Measurements from ENCODE around the gene LRP5. TPM values are rescaled to one million over a fixed set of nuclear protein-coding genes. Genes with fewer than 3 reads are reported as not detected.
"Not testable (repeated sequence)": the region's sequence is repeated elsewhere in the genome, so short reads cannot be mapped to it uniquely, and the experiment has no call there.

Gene LRP5
- total and polyA plus RNA-seq, 4 experiments from 2014 or later, result 0.61 to 1.9 (median 1.4) TPM; not detected in 1

GRCh38 chr11:68445531-68446035 lies 133.2 kb downstream of the LRP5 start:
- POLR2A ChIA-PET (ENCODE audit: partially characterized antibody), result no interaction called here
- Mint-ChIP-seq H3K27me3 (no peaks in the 10 kb centered on the region), H3K4me1 (peaks cover 0 to 5% (median 4%) of the 10 kb centered on the region in 4 donors), H3K36me3 (no peaks in the 10 kb centered on the region), H3K27ac (no peak overlapping the region), H3K4me3 (no peak overlapping the region), H3K9me3 (peaks cover 0 to 1% (median 0%) of the 10 kb centered on the region in 8 donors)
- H3K36me3 ChIP-seq (ENCODE audit: insufficient read depth, low read length), result no peaks in the 10 kb centered on the region
- no peak overlapping the region for H3K27ac ChIP-seq (ENCODE audit: low read depth, low read length)
- CTCF ChIA-PET (ENCODE audit: partially characterized antibody), result no interaction called here
- H3K4me1 ChIP-seq (ENCODE audit: insufficient read depth, low read length), result peaks cover 6% of the 10 kb centered on the region
- intact Hi-C loops (cut with micrococcal nuclease), result no loop called here
- H3K4me3 ChIP-seq (ENCODE audit: low read length in 2 of 2), result no peak overlapping the region
- no peak for DNase-seq
- H3K27me3 ChIP-seq (ENCODE audit: insufficient read depth, low read length), result no peaks in the 10 kb centered on the region
- H3K9me3 ChIP-seq (ENCODE audit: control insufficient read depth in 1 of 2, low read length in 2 of 2), result no peaks in the 10 kb centered on the region

- Mint-ChIP-seq H3K27ac (no peak overlapping the region), H3K9me3 (peaks cover 0 to 1% (median 0%) of the 10 kb centered on the region in 8 donors), H3K36me3 (no peaks in the 10 kb centered on the region), H3K27me3 (no peaks in the 10 kb centered on the region), H3K4me1 (peaks cover 0 to 5% (median 4%) of the 10 kb centered on the region in 4 donors), H3K4me3 (no peak overlapping the region)
- no peak overlapping the region for H3K4me3 ChIP-seq (ENCODE audit: low read length in 2 of 2)
- ChIA-PET CTCF (ENCODE audit: partially characterized antibody) (interaction anchor here (0.7 to 1.0 kb wide), 4 partner anchors 11 to 189 kb away, joined by 3 to 5 read pairs (median 4); no protein-coding TSS in a partner anchor), POLR2A (ENCODE audit: partially characterized antibody) (no interaction called here)
- no peaks in the 10 kb centered on the region for H3K27me3 ChIP-seq (ENCODE audit: insufficient read depth, low read length)
- peaks cover 6% of the 10 kb centered on the region for H3K4me1 ChIP-seq (ENCODE audit: insufficient read depth, low read length)
- intact Hi-C loops (cut with micrococcal nuclease), result no loop called here
- H3K27ac ChIP-seq (ENCODE audit: low read depth, low read length), result no peak overlapping the region
- H3K36me3 ChIP-seq (ENCODE audit: insufficient read depth, low read length), result no peaks in the 10 kb centered on the region
- no peak for DNase-seq
- no peaks in the 10 kb centered on the region for H3K9me3 ChIP-seq (ENCODE audit: control insufficient read depth in 1 of 2, low read length in 2 of 2)
Observed at GRCh38 chr11:68446046-68446725, 133.8 kb downstream of the LRP5 start.

GRCh38 chr11:68447015-68447801 lies 134.8 kb downstream of the LRP5 start:
- peaks cover 6% of the 10 kb centered on the region for H3K4me1 ChIP-seq (ENCODE audit: insufficient read depth, low read length)
- no peak overlapping the region for H3K27ac ChIP-seq (ENCODE audit: low read depth, low read length)

GRCh38 chr11:68447914-68448313 lies 135.5 kb downstream of the LRP5 start:
- H3K36me3 Mint-ChIP-seq; H3K4me1 ChIP-seq (ENCODE audit: insufficient read depth, low read length); DNase-seq; H3K36me3 ChIP-seq (ENCODE audit: insufficient read depth, low read length); H3K4me1 Mint-ChIP-seq; CTCF ChIA-PET (ENCODE audit: partially characterized antibody); H3K27ac ChIP-seq (ENCODE audit: low read depth, low read length); H3K4me3 Mint-ChIP-seq; H3K9me3 Mint-ChIP-seq; POLR2A ChIA-PET (ENCODE audit: partially characterized antibody); H3K4me3 ChIP-seq (ENCODE audit: low read length in 2 of 2); H3K27me3 ChIP-seq (ENCODE audit: insufficient read depth, low read length); H3K27me3 Mint-ChIP-seq; H3K9me3 ChIP-seq (ENCODE audit: control insufficient read depth in 1 of 2, low read length in 2 of 2); H3K27ac Mint-ChIP-seq: not testable (repeated sequence)
- intact Hi-C loops (cut with micrococcal nuclease), result loop anchor here (1.0 kb wide), 1 partner anchor 151 kb away; no protein-coding TSS in a partner anchor

More at GRCh38 chr11:68447015-68447801, 134.8 kb downstream of the LRP5 start:
- Mint-ChIP-seq H3K4me1 (peaks cover 0 to 5% (median 4%) of the 10 kb centered on the region in 4 donors), H3K36me3 (no peaks in the 10 kb centered on the region), H3K4me3 (peak overlapping the region in 1 of 8 donors; percentile 29), H3K27me3 (no peaks in the 10 kb centered on the region), H3K27ac (peak overlapping the region in 3 of 7 donors; percentile 6 to 41 (median 12)), H3K9me3 (peaks cover 0 to 1% (median 0%) of the 10 kb centered on the region in 8 donors)
- H3K9me3 ChIP-seq (ENCODE audit: control insufficient read depth in 1 of 2, low read length in 2 of 2), result no peaks in the 10 kb centered on the region
- H3K27me3 ChIP-seq (ENCODE audit: insufficient read depth, low read length), result no peaks in the 10 kb centered on the region
- H3K4me3 ChIP-seq (ENCODE audit: low read length in 2 of 2), result no peak overlapping the region
- H3K36me3 ChIP-seq (ENCODE audit: insufficient read depth, low read length), result no peaks in the 10 kb centered on the region
- CTCF ChIA-PET (ENCODE audit: partially characterized antibody), result interaction anchor here (1.0 kb wide), 2 partner anchors 10 to 190 kb away, joined by 5 read pairs; no protein-coding TSS in a partner anchor
- POLR2A ChIA-PET (ENCODE audit: partially characterized antibody), result no interaction called here
- DNase-seq, result peak; percentile 69 to 74 (median 72)
- intact Hi-C loops (cut with micrococcal nuclease), result loop anchor here (1.0 kb wide), 1 partner anchor 150 kb away; no protein-coding TSS in a partner anchor

GRCh38 chr11:68448604-68449011 lies 136.2 kb downstream of the LRP5 start:
- DNase-seq, result no peak
- no peaks in the 10 kb centered on the region for H3K9me3 ChIP-seq (ENCODE audit: control insufficient read depth in 1 of 2, low read length in 2 of 2)
- H3K9me3 Mint-ChIP-seq, result peaks cover 0 to 1% (median 0%) of the 10 kb centered on the region in 8 donors
- H3K4me3 ChIP-seq (ENCODE audit: low read length in 2 of 2), result no peak overlapping the region
- H3K27me3 ChIP-seq (ENCODE audit: insufficient read depth, low read length), result no peaks in the 10 kb centered on the region
- no peak overlapping the region for H3K4me3 Mint-ChIP-seq
- POLR2A ChIA-PET (ENCODE audit: partially characterized antibody), result no interaction called here
- H3K27ac Mint-ChIP-seq, result no peak overlapping the region
- H3K36me3 ChIP-seq (ENCODE audit: insufficient read depth, low read length), result no peaks in the 10 kb centered on the region
- CTCF ChIA-PET (ENCODE audit: partially characterized antibody), result interaction anchor here (0.6 kb wide), 1 partner anchor 191 kb away, joined by 3 read pairs; no protein-coding TSS in a partner anchor
- intact Hi-C loops (cut with micrococcal nuclease), result no loop called here
- peaks cover 0 to 5% (median 4%) of the 10 kb centered on the region in 4 donors for H3K4me1 Mint-ChIP-seq
- no peaks in the 10 kb centered on the region for H3K36me3 Mint-ChIP-seq
- no peak overlapping the region for H3K27ac ChIP-seq (ENCODE audit: low read depth, low read length)
- peaks cover 6% of the 10 kb centered on the region for H3K4me1 ChIP-seq (ENCODE audit: insufficient read depth, low read length)
- H3K27me3 Mint-ChIP-seq, result no peaks in the 10 kb centered on the region

- ChIA-PET POLR2A (ENCODE audit: partially characterized antibody) (no interaction called here), CTCF (ENCODE audit: partially characterized antibody) (no interaction called here)
- H3K27ac ChIP-seq (ENCODE audit: low read depth, low read length), result no peak overlapping the region
- peaks cover 0 to 5% (median 4%) of the 10 kb centered on the region in 4 donors for H3K4me1 Mint-ChIP-seq
- no peak overlapping the region for H3K4me3 Mint-ChIP-seq
- no peak for DNase-seq
- peaks cover 6% of the 10 kb centered on the region for H3K4me1 ChIP-seq (ENCODE audit: insufficient read depth, low read length)
- H3K27me3 Mint-ChIP-seq, result no peaks in the 10 kb centered on the region
- H3K9me3 Mint-ChIP-seq, result peaks cover 0 to 1% (median 0%) of the 10 kb centered on the region in 8 donors
- no peak overlapping the region for H3K4me3 ChIP-seq (ENCODE audit: low read length in 2 of 2)
- intact Hi-C loops (cut with micrococcal nuclease), result no loop called here
- H3K36me3 Mint-ChIP-seq, result no peaks in the 10 kb centered on the region
- H3K27me3 ChIP-seq (ENCODE audit: insufficient read depth, low read length), result no peaks in the 10 kb centered on the region
- peak overlapping the region in 1 of 7 donors; percentile 68 for H3K27ac Mint-ChIP-seq
- H3K36me3 ChIP-seq (ENCODE audit: insufficient read depth, low read length), result no peaks in the 10 kb centered on the region
- no peaks in the 10 kb centered on the region for H3K9me3 ChIP-seq (ENCODE audit: control insufficient read depth in 1 of 2, low read length in 2 of 2)
Observed at GRCh38 chr11:68449951-68450350, 137.6 kb downstream of the LRP5 start.

GRCh38 chr11:68450711-68451110 lies 138.3 kb downstream of the LRP5 start:
- H3K27me3 ChIP-seq (ENCODE audit: insufficient read depth, low read length), result no peaks in the 10 kb centered on the region
- H3K4me3 ChIP-seq (ENCODE audit: low read length in 2 of 2), result no peak overlapping the region
- no peak overlapping the region for H3K27ac ChIP-seq (ENCODE audit: low read depth, low read length)
- ChIA-PET POLR2A (ENCODE audit: partially characterized antibody) (no interaction called here), CTCF (ENCODE audit: partially characterized antibody) (interaction anchor here (1.2 kb wide), 1 partner anchor 12 kb away, joined by 3 read pairs; no protein-coding TSS in a partner anchor)
- Mint-ChIP-seq H3K4me1 (peaks cover 0 to 5% (median 4%) of the 10 kb centered on the region in 4 donors), H3K4me3 (no peak overlapping the region), H3K36me3 (no peaks in the 10 kb centered on the region), H3K9me3 (peaks cover 0 to 1% (median 0%) of the 10 kb centered on the region in 8 donors), H3K27me3 (no peaks in the 10 kb centered on the region), H3K27ac (no peak overlapping the region)
- DNase-seq, result no peak
- H3K36me3 ChIP-seq (ENCODE audit: insufficient read depth, low read length), result no peaks in the 10 kb centered on the region
- H3K4me1 ChIP-seq (ENCODE audit: insufficient read depth, low read length), result peaks cover 6% of the 10 kb centered on the region
- no peaks in the 10 kb centered on the region for H3K9me3 ChIP-seq (ENCODE audit: control insufficient read depth in 1 of 2, low read length in 2 of 2)
- intact Hi-C loops (cut with micrococcal nuclease), result no loop called here

All from CD4-positive, alpha-beta memory T cell (primary cell).